Measurements from ENCODE around the gene MEI1. TPM values are rescaled to one million over a fixed set of nuclear protein-coding genes. Genes with fewer than 3 reads are reported as not detected.
A peak's percentile ranks its signal among the peaks of the same experiment; 100 is the strongest.
"Not testable (repeated sequence)": the region's sequence is repeated elsewhere in the genome, so short reads cannot be mapped to it uniquely, and the experiment has no call there.

Gene MEI1
- total RNA-seq, 1 donor from 2014 or later: 0.41 TPM

- peak; percentile 6 for DNase-seq (ENCODE audit: missing footprints)
- intact Hi-C loops (cut with DNase I): no loop called here
- no peak for ATAC-seq
Measured at GRCh38 chr22:41681616-41682015, 17.7 kb upstream of the MEI1 start.

- peak; percentile 91 for DNase-seq (ENCODE audit: missing footprints)
- peak; percentile 93 for ATAC-seq
- intact Hi-C loops (cut with DNase I): no loop called here
Measured at GRCh38 chr22:41682033-41682807, 17.1 kb upstream of the MEI1 start.

- DNase-seq (ENCODE audit: missing footprints) (no peak), ATAC-seq (no peak)
- intact Hi-C loops (cut with DNase I): no loop called here
Measured at GRCh38 chr22:41683052-41683451, 16.3 kb upstream of the MEI1 start.

- DNase-seq (ENCODE audit: missing footprints) (no peak), ATAC-seq (no peak)
- intact Hi-C loops (cut with DNase I): no loop called here
Measured at GRCh38 chr22:41683616-41684015, 15.7 kb upstream of the MEI1 start.

- ATAC-seq: no peak
- DNase-seq (ENCODE audit: missing footprints): no peak
- intact Hi-C loops (cut with DNase I): no loop called here
Measured at GRCh38 chr22:41684194-41684593, 15.1 kb upstream of the MEI1 start.

- ATAC-seq; DNase-seq (ENCODE audit: missing footprints); intact Hi-C loops (cut with DNase I): not testable (repeated sequence)
Measured at GRCh38 chr22:41686890-41687289, 12.4 kb upstream of the MEI1 start.

GRCh38 chr22:41687901-41688364, 11.4 kb upstream of the MEI1 start:
- intact Hi-C loops (cut with DNase I): loop anchor here (2.0 kb wide), 1 partner anchor 21 kb away; no protein-coding TSS in a partner anchor
- no peak for DNase-seq (ENCODE audit: missing footprints)

GRCh38 chr22:41688365-41689211, 10.7 kb upstream of the MEI1 start, which contains the start of gene SNU13:
Gene SNU13, minus strand, starts transcription at chr22:41688867. Its CDS starts 71 bp downstream, at chr22:41688796.
- DNase-seq (ENCODE audit: missing footprints): peak; percentile 97
- ATAC-seq: peak; percentile 96
- intact Hi-C loops (cut with DNase I): loop anchor here (2.0 kb wide), 1 partner anchor 22 kb away; no protein-coding TSS in a partner anchor

More at GRCh38 chr22:41687901-41688364, 11.4 kb upstream of the MEI1 start:
- ATAC-seq: peak; percentile 23

- ATAC-seq: no peak
- intact Hi-C loops (cut with DNase I): no loop called here
- DNase-seq (ENCODE audit: missing footprints): no peak
Measured at GRCh38 chr22:41690476-41690875, 8.8 kb upstream of the MEI1 start.

- ATAC-seq (no peak), DNase-seq (ENCODE audit: missing footprints) (no peak)
- intact Hi-C loops (cut with DNase I): loop anchor here (5.0 kb wide), 1 partner anchor 107 kb away; the partner anchor contains the start of gene CCDC134
Measured at GRCh38 chr22:41695211-41695610, 4.1 kb upstream of the MEI1 start.

GRCh38 chr22:41696703-41697102, 2.6 kb upstream of the MEI1 start:
- intact Hi-C loops (cut with DNase I): loop anchor here (1.0 to 5.0 kb wide), 2 partner anchors 106 to 245 kb away; partner anchors contain the start of gene CCDC134
- no peak for ATAC-seq
- DNase-seq (ENCODE audit: missing footprints): no peak

- intact Hi-C loops (cut with DNase I): loop anchor here (1.0 to 5.0 kb wide), 2 partner anchors 105 to 244 kb away; partner anchors contain the start of gene CCDC134
- DNase-seq (ENCODE audit: missing footprints) (peak; percentile 96), ATAC-seq (peak; percentile 74)
Measured at GRCh38 chr22:41697126-41697775, 2.1 kb upstream of the MEI1 start.

- DNase-seq (ENCODE audit: missing footprints) (no peak), ATAC-seq (no peak)
- intact Hi-C loops (cut with DNase I): no loop called here
Measured at GRCh38 chr22:41700108-41700364, 733 bp downstream of the MEI1 start.

GRCh38 chr22:41702763-41703162, 3.5 kb downstream of the MEI1 start:
- ATAC-seq (no peak), DNase-seq (ENCODE audit: missing footprints) (no peak)
- intact Hi-C loops (cut with DNase I): no loop called here

- ATAC-seq: no peak
- intact Hi-C loops (cut with DNase I): no loop called here
- no peak for DNase-seq (ENCODE audit: missing footprints)
Measured at GRCh38 chr22:41709341-41709740, 10.0 kb downstream of the MEI1 start.

- ATAC-seq (no peak), DNase-seq (ENCODE audit: missing footprints) (no peak)
- intact Hi-C loops (cut with DNase I): no loop called here
Measured at GRCh38 chr22:41713004-41713403, 13.7 kb downstream of the MEI1 start.

- intact Hi-C loops (cut with DNase I): loop anchor here (10.0 kb wide), 1 partner anchor 62 kb away; no protein-coding TSS in a partner anchor
- DNase-seq (ENCODE audit: missing footprints) (no peak), ATAC-seq (no peak)
Measured at GRCh38 chr22:41722496-41722895, 23.2 kb downstream of the MEI1 start.

GRCh38 chr22:41725510-41726110, 26.3 kb downstream of the MEI1 start:
- DNase-seq (ENCODE audit: missing footprints): no peak
- ATAC-seq: no peak
- intact Hi-C loops (cut with DNase I): loop anchor here (10.0 kb wide), 1 partner anchor 59 kb away; no protein-coding TSS in a partner anchor

GRCh38 chr22:41731609-41732008, 32.3 kb downstream of the MEI1 start:
- DNase-seq (ENCODE audit: missing footprints) (no peak), ATAC-seq (no peak)
- intact Hi-C loops (cut with DNase I): no loop called here
